Activated T-cell treated with anti-CD3 and anti-CD28 coated beads for 1 hour (primary cell): ENCODE data around the gene HLA-DPA1.

Source experiments
- DNase-seq: peaks from one replicate; pipeline ENCODE4 v3.0.0-alpha.2; 2020; ENCODE audit warnings: low read depth

Gene HLA-DPA1

GRCh38 chr6:33017018-33017417 is 56.4 kb downstream of the HLA-DPA1 start:
- DNase-seq: no peak

- no peak for DNase-seq
Measured at GRCh38 chr6:33015798-33016197, 57.7 kb downstream of the HLA-DPA1 start.

- peak; percentile 18 for DNase-seq
Measured at GRCh38 chr6:33014841-33015634, 58.4 kb downstream of the HLA-DPA1 start.
